PC-3 (cell line): ENCODE data around the gene GABARAP. TPM values are rescaled to one million over a fixed set of nuclear protein-coding genes. Genes with fewer than 3 reads are reported as not detected.

Source experiments
- ATAC-seq: fragments of 200-7000 bp; cut with Tn5 transposase; 2 replicates; pipeline ENCODE4 v1.9.1; 2020; ENCODE audit warnings: mild to moderate bottlenecking, moderate library complexity
- BruUV-seq: library from RNA; stranded (reverse); fragments of 400-500 nt; replicated peaks from 2 replicates; lab custom pipeline; 2021; lab: Mats Ljungman, UMichigan
- CTCF ChIA-PET: fragments of 300-600 bp; sonication (Branson Sonifier 250); formaldehyde crosslinking; loops from one replicate; lab custom pipeline; 2022; ENCODE audit warnings: antibody characterized with exemption; lab: Charles Lee
- POLR2A ChIA-PET: fragments of 300-600 bp; sonication (Branson Sonifier 250); formaldehyde crosslinking; loops from one replicate; lab custom pipeline; 2022; ENCODE audit warnings: antibody characterized with exemption; ENCODE audit not compliant: unreplicated experiment; lab: Charles Lee
- DNase-seq: peaks from one replicate; pipeline ENCODE4 v3.0.0-alpha.2; 2015
- H2AFZ ChIP-seq: fragments of 300-600 bp; sonication (generic); 2 replicates; pipeline ENCODE4 v1.6.0; 2016; ENCODE audit warnings: antibody characterized with exemption, low read length
- H3F3A ChIP-seq: fragments of 300-600 bp; sonication (generic); one replicate; pipeline ENCODE4 v1.6.0; 2017; ENCODE audit warnings: antibody characterized with exemption, low read length, control low read depth, mild to moderate bottlenecking; ENCODE audit not compliant: unreplicated experiment
- H3K27ac ChIP-seq: fragments of 300-600 bp; sonication (generic); 2 replicates; pipeline ENCODE4 v1.5.1; 2016; ENCODE audit warnings: mild to moderate bottlenecking, low read length
- H3K27me3 ChIP-seq: fragments of 300-600 bp; sonication (generic); 2 replicates; pipeline ENCODE4 v1.6.1; 2016; ENCODE audit warnings: low read length, mixed read lengths
- H3K36me3 ChIP-seq: fragments of 300-600 bp; sonication (generic); 2 replicates; pipeline ENCODE4 v1.6.1; 2016; ENCODE audit warnings: low read depth, mixed run types, low read length, mixed read lengths
- H3K4me1 ChIP-seq: fragments of 300-600 bp; sonication (generic); 2 replicates; pipeline ENCODE4 v1.5.1; 2016; ENCODE audit warnings: low read length; ENCODE audit not compliant: insufficient read depth
- H3K4me2 ChIP-seq: fragments of 300-600 bp; sonication (generic); 2 replicates; pipeline ENCODE4 v1.6.0; 2016; ENCODE audit warnings: low read length
- H3K4me3 ChIP-seq: fragments of 300-600 bp; sonication (generic); 2 replicates; pipeline ENCODE4 v1.5.1; 2016; ENCODE audit warnings: mild to moderate bottlenecking, low read length, mixed read lengths
- H3K79me2 ChIP-seq: fragments of 300-600 bp; sonication (generic); 2 replicates; pipeline ENCODE4 v1.6.1; 2017; ENCODE audit warnings: low read length, mixed read lengths
- H3K9ac ChIP-seq: fragments of 300-600 bp; sonication (generic); 2 replicates; pipeline ENCODE4 v1.6.0; 2016; ENCODE audit warnings: mild to moderate bottlenecking, low read length
- H3K9me2 ChIP-seq: fragments of 300-600 bp; sonication (generic); replicated peaks from 2 replicates; pipeline ENCODE4 v1.6.1; 2016; ENCODE audit warnings: mixed run types, low read length, mixed read lengths
- H3K9me3 ChIP-seq: fragments of 300-600 bp; sonication (generic); 2 replicates; pipeline ENCODE4 v1.6.1; 2016; ENCODE audit warnings: low read length, mixed read lengths
- H4K20me1 ChIP-seq: fragments of 300-600 bp; sonication (generic); 2 replicates; pipeline ENCODE4 v1.6.1; 2016; ENCODE audit warnings: low read length, mixed read lengths
- EZH2 ChIP-seq: fragments of 300-600 bp; sonication (generic); IDR thresholded peaks from one replicate; pipeline ENCODE4 v1.6.1; 2017; ENCODE audit warnings: antibody characterized with exemption, mild to moderate bottlenecking, low read length; ENCODE audit not compliant: unreplicated experiment
- EZH2phosphoT487 ChIP-seq: fragments of 300-600 bp; sonication (generic); IDR thresholded peaks from 2 replicates; pipeline ENCODE4 v1.6.1; 2018; ENCODE audit warnings: mild to moderate bottlenecking, antibody characterized with exemption, low read length, borderline replicate concordance
- intact Hi-C: fragments of 100-400 bp; cut with micrococcal nuclease; formaldehyde crosslinking; loops from 2 replicates; pipeline ENCODE4 v1.9.0; 2023
- total RNA-seq: library from RNA; depleted of rRNA; stranded (reverse); fragments of >200 nt; gene quantifications from 2 replicates; pipeline ENCODE4 v1.2.3, GENCODE V29; 2014
- TF ChIP-seq, protein P1 (sequence below): fragments of 300-600 bp; sonication (generic); conservative IDR thresholded peaks from 2 replicates; pipeline ENCODE4 v1.5.1; 2017; ENCODE audit warnings: antibody characterized with exemption, low read depth, mild to moderate bottlenecking, low read length

GABARAP gene
- total RNA-seq, 1 experiment from 2014 or later: 103 TPM

DNA sequence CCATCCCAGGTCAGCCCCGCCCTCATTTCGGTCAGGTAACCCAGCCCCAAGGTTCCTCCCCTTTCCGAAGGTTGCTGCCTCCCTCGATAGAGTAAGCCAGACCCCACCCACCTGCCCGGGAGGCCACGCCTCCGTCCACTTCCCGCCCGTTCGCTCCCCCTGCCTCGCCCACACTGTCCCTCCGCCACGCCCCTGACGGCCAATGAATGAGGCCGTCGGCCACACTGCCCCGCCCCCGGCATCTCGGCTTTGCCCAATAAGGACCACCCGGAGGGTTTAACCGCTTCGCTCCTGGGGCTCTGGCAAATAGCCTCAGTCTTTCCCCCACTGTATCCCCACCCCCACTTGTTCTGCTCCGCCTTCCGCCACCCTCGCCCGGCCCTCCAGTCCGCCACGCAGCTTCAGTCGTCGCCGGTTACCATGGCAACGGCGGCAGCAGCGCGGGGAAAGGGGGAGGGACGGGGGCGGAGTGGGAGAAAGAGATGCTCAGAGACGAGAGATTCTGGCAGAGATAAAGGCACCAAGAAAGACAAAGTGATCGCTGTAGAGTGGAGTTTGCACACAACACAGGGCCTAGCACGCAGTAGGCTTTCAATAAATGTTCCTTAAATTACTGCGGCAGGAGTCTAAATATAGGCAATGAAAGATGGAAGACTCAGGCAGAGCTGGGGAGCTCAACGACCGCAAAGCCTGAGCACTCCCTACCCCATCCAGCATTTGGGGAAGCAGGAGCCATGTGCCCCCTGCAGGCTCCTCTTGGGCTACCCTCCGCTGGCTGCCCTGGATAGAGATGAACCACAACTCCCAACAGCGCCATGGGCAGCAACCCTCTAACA is 27.7 kb downstream of the GABARAP start:
- no peaks in the 10 kb centered on the region for H3K27me3 ChIP-seq
- no TSS peak for BruUV-seq
- TF ChIP-seq, protein P1, sequence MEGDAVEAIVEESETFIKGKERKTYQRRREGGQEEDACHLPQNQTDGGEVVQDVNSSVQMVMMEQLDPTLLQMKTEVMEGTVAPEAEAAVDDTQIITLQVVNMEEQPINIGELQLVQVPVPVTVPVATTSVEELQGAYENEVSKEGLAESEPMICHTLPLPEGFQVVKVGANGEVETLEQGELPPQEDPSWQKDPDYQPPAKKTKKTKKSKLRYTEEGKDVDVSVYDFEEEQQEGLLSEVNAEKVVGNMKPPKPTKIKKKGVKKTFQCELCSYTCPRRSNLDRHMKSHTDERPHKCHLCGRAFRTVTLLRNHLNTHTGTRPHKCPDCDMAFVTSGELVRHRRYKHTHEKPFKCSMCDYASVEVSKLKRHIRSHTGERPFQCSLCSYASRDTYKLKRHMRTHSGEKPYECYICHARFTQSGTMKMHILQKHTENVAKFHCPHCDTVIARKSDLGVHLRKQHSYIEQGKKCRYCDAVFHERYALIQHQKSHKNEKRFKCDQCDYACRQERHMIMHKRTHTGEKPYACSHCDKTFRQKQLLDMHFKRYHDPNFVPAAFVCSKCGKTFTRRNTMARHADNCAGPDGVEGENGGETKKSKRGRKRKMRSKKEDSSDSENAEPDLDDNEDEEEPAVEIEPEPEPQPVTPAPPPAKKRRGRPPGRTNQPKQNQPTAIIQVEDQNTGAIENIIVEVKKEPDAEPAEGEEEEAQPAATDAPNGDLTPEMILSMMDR: peak; percentile 51
- no peak for TF ChIP-seq EZH2phosphoT487
- ChIA-PET POLR2A (no interaction called here), CTCF (interaction anchor here (0.6 kb wide), 3 partner anchors 35 to 168 kb away, joined by 3 read pairs; no protein-coding TSS in a partner anchor)
- intact Hi-C loops: no loop called here
- H4K20me1 ChIP-seq: no peaks in the 10 kb centered on the region
- H3K4me3 ChIP-seq: peak overlapping the region; percentile 63
- no peaks in the 10 kb centered on the region for H3K36me3 ChIP-seq
- peak; percentile 96 for DNase-seq
- H2AFZ ChIP-seq: peak overlapping the region; percentile 58
- no peaks in the 10 kb centered on the region for H3F3A ChIP-seq
- peak overlapping the region; percentile 82 for H3K4me2 ChIP-seq
- peaks cover 29% of the 10 kb centered on the region for H3K79me2 ChIP-seq
- peaks cover 23% of the 10 kb centered on the region for H3K4me1 ChIP-seq
- no peaks in the 10 kb centered on the region for H3K9me2 ChIP-seq
- no peaks in the 10 kb centered on the region for H3K9me3 ChIP-seq
- 0 out of 2 replicates have a peak overlapping the region, but pooled peaks have one; percentile 3 for H3K9ac ChIP-seq
- ATAC-seq: peak; percentile 80
- H3K27ac ChIP-seq: no peak overlapping the region

DNA sequence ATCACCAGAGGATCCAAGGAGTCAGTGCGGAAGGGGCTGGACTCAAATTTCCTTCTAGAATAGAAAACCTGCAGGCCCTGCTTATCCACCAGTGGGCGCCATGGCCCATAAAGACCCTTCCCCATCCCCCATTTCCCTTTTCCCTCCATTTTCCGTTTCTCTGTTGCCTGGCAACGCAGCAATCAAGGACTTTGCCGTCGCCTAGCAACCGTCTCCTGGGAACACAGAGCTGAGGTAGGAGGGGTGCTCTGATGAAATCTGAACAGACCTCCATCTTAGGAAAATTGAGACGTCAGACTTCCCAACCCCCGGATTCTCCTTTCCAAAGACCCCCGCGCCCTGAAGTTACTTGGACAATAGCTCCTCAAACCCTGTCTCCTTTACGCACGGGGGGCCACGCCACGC is 28.4 kb downstream of the GABARAP start:
- H3K4me3 ChIP-seq: no peak overlapping the region; the same call in 1 of the 2 replicates
- no peak overlapping the region for H3K9ac ChIP-seq
- no peaks in the 10 kb centered on the region for H3F3A ChIP-seq
- ChIA-PET CTCF (interaction anchor here (0.6 kb wide), 1 partner anchor 66 kb away, joined by 3 read pairs; no protein-coding TSS in a partner anchor), POLR2A (no interaction called here)
- H2AFZ ChIP-seq: no peak overlapping the region
- no peaks in the 10 kb centered on the region for H3K27me3 ChIP-seq
- H3K4me2 ChIP-seq: peak overlapping the region; percentile 82; the same call in 1 of the 2 replicates
- H3K9me2 ChIP-seq: no peaks in the 10 kb centered on the region
- H3K79me2 ChIP-seq: peaks cover 29% of the 10 kb centered on the region
- H3K36me3 ChIP-seq: no peaks in the 10 kb centered on the region
- no peak overlapping the region for H3K27ac ChIP-seq
- intact Hi-C loops: no loop called here
- BruUV-seq: no TSS peak
- no peak for ATAC-seq
- TF ChIP-seq EZH2: no peak
- no peak for TF ChIP-seq EZH2phosphoT487
- TF ChIP-seq, protein P1: peak; percentile 60
- H3K4me1 ChIP-seq: peaks cover 17% of the 10 kb centered on the region
- H3K9me3 ChIP-seq: no peaks in the 10 kb centered on the region
- no peaks in the 10 kb centered on the region for H4K20me1 ChIP-seq
- peak; percentile 49 for DNase-seq
